Endothelial cell (in vitro differentiated cells): ENCODE measurements around the gene PLA1A. TPM values are rescaled to one million over a fixed set of nuclear protein-coding genes. Genes with fewer than 3 reads are reported as not detected.

Experiments
- DNase-seq: peaks from one replicate; pipeline ENCODE4 v3.0.0; 2021; ENCODE audit warnings: low spot score
- H3K27ac Mint-ChIP-seq: one replicate; pipeline ENCODE4 v1.8.0; 2021; ENCODE audit warnings: mixed read lengths, inconsistent platforms; ENCODE audit not compliant: unreplicated experiment
- H3K27me3 Mint-ChIP-seq: one replicate; pipeline ENCODE4 v1.8.0; 2021; ENCODE audit warnings: mild to moderate bottlenecking, moderate library complexity, mixed read lengths, inconsistent platforms; ENCODE audit not compliant: unreplicated experiment
- H3K36me3 Mint-ChIP-seq: one replicate; pipeline ENCODE4 v1.8.0; 2021; ENCODE audit warnings: mild to moderate bottlenecking, low read depth, mixed read lengths, inconsistent platforms; ENCODE audit not compliant: unreplicated experiment
- H3K4me1 Mint-ChIP-seq: one replicate; pipeline ENCODE4 v1.8.0; 2021; ENCODE audit warnings: mild to moderate bottlenecking, mixed read lengths, inconsistent platforms; ENCODE audit not compliant: unreplicated experiment
- H3K4me3 Mint-ChIP-seq: one replicate; pipeline ENCODE4 v1.8.0; 2021; ENCODE audit warnings: mild to moderate bottlenecking, mixed read lengths, inconsistent platforms; ENCODE audit not compliant: unreplicated experiment
- H3K9me3 Mint-ChIP-seq: one replicate; pipeline ENCODE4 v1.8.0; 2021; ENCODE audit warnings: mixed read lengths, inconsistent platforms; ENCODE audit not compliant: unreplicated experiment
- total RNA-seq: library from RNA; stranded (reverse); fragmentation: NEBNext Ultra II Directional; extraction: Animal tissue kit (Norgen Biotek cat#: 25700); gene quantifications from one replicate; pipeline ENCODE4 v1.2.1, GENCODE V29; 2021; ENCODE audit not compliant: unreplicated experiment
- TF ChIP-seq, protein P1 (sequence below): fragments of 200-600 bp; sonication (generic); IDR thresholded peaks from one replicate; pipeline ENCODE4 v1.5.0; 2021; ENCODE audit warnings: antibody characterized with exemption; ENCODE audit not compliant: unreplicated experiment

PLA1A gene
- total RNA-seq, 1 donor from 2014 or later: 0.80 TPM

DNA sequence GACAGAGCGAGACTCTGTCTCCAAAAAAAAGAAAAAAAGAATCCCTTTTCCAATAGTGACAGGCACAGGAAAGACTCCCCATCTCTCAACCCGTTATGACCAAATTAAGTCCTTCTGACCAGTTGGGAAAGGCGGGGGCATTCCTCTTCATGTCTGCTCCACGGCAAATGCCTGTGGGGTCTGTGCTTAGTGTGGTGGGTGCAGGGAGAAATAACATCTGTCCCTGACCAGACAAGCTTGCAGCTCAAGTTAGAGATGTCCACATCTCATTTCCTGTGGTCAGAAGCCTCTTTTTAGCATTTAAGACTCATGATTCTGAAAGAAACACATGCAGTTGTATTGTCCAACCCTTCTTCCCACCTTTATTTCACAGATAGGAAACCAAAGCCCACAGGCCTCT, 16.2 kb downstream of the PLA1A start:
- H3K27ac Mint-ChIP-seq: no peak overlapping the region
- no peak for DNase-seq
- H3K36me3 Mint-ChIP-seq: no peaks in the 10 kb centered on the region
- peaks cover 3% of the 10 kb centered on the region for H3K27me3 Mint-ChIP-seq
- H3K4me3 Mint-ChIP-seq: no peak overlapping the region
- no peaks in the 10 kb centered on the region for H3K9me3 Mint-ChIP-seq
- H3K4me1 Mint-ChIP-seq: peaks cover 3% of the 10 kb centered on the region
- TF ChIP-seq, protein P1, sequence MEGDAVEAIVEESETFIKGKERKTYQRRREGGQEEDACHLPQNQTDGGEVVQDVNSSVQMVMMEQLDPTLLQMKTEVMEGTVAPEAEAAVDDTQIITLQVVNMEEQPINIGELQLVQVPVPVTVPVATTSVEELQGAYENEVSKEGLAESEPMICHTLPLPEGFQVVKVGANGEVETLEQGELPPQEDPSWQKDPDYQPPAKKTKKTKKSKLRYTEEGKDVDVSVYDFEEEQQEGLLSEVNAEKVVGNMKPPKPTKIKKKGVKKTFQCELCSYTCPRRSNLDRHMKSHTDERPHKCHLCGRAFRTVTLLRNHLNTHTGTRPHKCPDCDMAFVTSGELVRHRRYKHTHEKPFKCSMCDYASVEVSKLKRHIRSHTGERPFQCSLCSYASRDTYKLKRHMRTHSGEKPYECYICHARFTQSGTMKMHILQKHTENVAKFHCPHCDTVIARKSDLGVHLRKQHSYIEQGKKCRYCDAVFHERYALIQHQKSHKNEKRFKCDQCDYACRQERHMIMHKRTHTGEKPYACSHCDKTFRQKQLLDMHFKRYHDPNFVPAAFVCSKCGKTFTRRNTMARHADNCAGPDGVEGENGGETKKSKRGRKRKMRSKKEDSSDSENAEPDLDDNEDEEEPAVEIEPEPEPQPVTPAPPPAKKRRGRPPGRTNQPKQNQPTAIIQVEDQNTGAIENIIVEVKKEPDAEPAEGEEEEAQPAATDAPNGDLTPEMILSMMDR: no peak

DNA sequence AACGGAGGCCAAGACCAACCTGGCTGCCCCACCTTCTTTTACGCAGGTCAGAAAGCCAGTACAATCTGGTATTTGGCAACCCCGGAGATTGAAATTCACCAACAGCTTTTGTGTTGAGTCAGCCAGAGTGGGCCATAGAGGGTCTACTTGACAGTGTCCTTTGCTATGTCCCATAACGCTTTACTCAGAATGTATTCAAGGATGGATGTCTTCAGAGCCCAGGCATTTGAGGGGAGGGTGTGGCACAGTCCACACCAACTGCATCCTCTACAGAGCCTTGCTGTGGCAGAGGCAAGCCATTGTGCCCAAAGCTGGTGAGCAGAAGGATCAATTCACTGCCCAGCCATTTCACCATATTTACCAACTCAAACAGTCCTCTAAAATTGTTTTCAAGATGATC, 18.4 kb downstream of the PLA1A start:
- no peak for DNase-seq
- peaks cover 5% of the 10 kb centered on the region for H3K4me1 Mint-ChIP-seq
- H3K36me3 Mint-ChIP-seq: no peaks in the 10 kb centered on the region
- H3K9me3 Mint-ChIP-seq: no peaks in the 10 kb centered on the region
- H3K27me3 Mint-ChIP-seq: peaks cover 3% of the 10 kb centered on the region
- no peak overlapping the region for H3K27ac Mint-ChIP-seq
- TF ChIP-seq, protein P1: no peak
- H3K4me3 Mint-ChIP-seq: no peak overlapping the region

DNA sequence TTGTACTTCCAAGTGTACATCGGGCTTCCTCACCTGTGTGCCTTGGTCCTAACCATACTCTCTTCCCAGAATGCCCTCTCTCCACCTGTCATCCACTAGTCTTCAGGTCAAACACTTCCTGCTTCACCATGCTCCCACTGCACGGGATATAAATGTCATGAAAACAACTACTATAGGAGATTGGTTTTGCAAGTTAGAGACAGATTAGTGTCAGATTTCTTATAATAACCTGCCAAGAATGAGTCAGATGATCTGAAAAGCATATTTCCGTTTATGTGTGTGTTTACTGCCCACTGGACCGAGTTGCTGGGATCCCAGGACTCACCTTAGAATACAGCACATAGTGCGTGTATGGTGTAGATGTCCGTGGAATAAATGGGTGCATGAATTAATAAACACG, 21.4 kb downstream of the PLA1A start:
- TF ChIP-seq, protein P1: no peak
- no peaks in the 10 kb centered on the region for H3K9me3 Mint-ChIP-seq
- peaks cover 5% of the 10 kb centered on the region for H3K4me1 Mint-ChIP-seq
- peak overlapping the region; percentile 64 for H3K27ac Mint-ChIP-seq
- DNase-seq: no peak
- peaks cover 3% of the 10 kb centered on the region for H3K27me3 Mint-ChIP-seq
- H3K4me3 Mint-ChIP-seq: no peak overlapping the region
- H3K36me3 Mint-ChIP-seq: no peaks in the 10 kb centered on the region

DNA sequence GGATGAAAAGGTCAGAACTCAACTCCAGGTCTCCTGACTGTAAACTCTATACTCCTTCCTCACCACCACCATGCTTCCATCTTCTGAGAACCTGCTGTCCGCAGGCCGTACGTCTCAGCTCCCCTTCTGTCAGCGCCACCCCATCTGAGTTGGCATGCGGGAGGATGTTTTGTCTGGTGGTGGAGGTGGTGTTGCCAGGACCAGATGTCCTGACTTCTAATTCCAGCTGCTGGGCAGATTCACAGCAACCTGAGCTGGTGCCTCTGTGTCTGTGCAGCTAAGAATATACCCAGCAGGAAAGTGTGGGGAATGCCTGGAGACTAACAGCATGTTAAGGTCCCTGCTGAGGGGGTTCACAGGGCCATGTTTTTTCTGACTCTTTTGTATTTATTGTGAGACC, 23.2 kb downstream of the PLA1A start:
- no peak overlapping the region for H3K27ac Mint-ChIP-seq
- no peak overlapping the region for H3K4me3 Mint-ChIP-seq

DNA sequence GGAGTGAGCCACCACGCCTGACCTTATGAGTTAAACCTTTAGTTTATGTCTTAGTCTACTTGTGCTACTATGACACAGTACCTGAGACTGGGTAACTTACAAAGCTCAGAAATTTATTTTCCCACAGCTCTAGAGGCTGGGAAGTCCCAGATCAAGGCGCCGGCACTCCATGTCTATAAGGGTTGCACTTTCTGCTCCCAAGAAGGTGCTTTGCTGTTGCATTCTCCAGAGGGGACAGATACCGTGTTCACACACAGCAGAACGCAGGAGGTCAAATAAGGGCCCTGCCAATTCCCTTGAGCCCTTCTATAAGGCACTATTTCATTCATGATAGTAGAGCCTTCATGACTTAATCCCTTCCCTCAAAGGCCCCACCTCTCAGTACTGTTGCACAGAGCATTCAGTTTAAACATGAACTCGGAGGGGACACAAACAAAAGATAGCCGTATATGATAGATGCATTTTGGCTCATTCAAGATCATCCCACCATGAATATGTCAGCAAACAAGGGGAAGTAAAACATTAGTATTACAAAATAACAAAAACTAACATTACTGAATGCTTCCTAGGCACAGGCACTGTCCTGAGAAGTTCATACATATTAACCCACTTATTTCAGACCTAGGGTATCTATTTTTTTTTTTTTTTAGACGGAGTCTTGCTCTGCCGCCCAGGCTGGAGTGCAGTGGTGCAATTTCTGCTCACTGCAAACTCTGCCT, 26.5 kb downstream of the PLA1A start:
- Mint-ChIP-seq H3K27ac (no peak overlapping the region), H3K4me1 (peaks cover 7% of the 10 kb centered on the region), H3K4me3 (no peak overlapping the region), H3K27me3 (peaks cover 8% of the 10 kb centered on the region), H3K9me3 (no peaks in the 10 kb centered on the region), H3K36me3 (no peaks in the 10 kb centered on the region)
- TF ChIP-seq, protein P1: no peak
- no peak for DNase-seq

More for the DNA sequence above, 23.2 kb downstream of the PLA1A start:
- H3K27me3 Mint-ChIP-seq: peaks cover 6% of the 10 kb centered on the region
- no peak for DNase-seq
- no peaks in the 10 kb centered on the region for H3K36me3 Mint-ChIP-seq
- TF ChIP-seq, protein P1: no peak
- peaks cover 8% of the 10 kb centered on the region for H3K4me1 Mint-ChIP-seq
- H3K9me3 Mint-ChIP-seq: no peaks in the 10 kb centered on the region
